Lower leg skin (tissue), 3 donors: ENCODE measurements around the gene FBXL13.
"Not testable (repeated sequence)": the region's sequence is repeated elsewhere in the genome, so short reads cannot be mapped to it uniquely, and the experiment has no call there.

Experiments
- POLR2A ChIP-seq, 2 donors: fragments of 450-650 bp; IDR thresholded peaks; one replicate each; pipeline ENCODE4 v1.6.1; 2016 to 2017; ENCODE audit warnings: antibody characterized with exemption in 2 of 2, mild to moderate bottlenecking in 1 of 2, moderate library complexity in 1 of 2
- TF ChIP-seq, protein P1 (sequence below), 3 donors: fragments of 450-650 bp; IDR thresholded peaks; one replicate each; pipeline ENCODE4 v1.5.1; 2016; ENCODE audit warnings: antibody characterized with exemption in 3 of 3, mild to moderate bottlenecking in 3 of 3, moderate library complexity in 2 of 3

DNA sequence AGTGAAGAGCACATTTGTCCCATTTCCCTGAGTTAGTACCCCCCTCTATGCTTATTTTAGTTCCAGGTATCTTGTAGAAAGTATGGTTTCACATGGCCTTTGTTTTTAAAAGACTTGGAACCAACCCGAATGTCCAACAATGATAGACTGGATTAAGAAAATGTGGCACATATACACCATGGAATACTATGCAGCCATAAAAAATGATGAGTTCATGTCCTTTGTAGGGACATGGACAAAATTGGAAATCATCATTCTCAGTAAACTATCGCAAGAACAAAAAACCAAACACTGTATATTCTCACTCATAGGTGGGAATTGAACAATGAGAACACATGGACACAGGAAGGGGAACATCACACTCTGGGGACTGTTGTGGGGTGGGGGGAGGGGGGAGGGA lies 21.0 kb upstream of the FBXL13 start:
- TF ChIP-seq, protein P1, sequence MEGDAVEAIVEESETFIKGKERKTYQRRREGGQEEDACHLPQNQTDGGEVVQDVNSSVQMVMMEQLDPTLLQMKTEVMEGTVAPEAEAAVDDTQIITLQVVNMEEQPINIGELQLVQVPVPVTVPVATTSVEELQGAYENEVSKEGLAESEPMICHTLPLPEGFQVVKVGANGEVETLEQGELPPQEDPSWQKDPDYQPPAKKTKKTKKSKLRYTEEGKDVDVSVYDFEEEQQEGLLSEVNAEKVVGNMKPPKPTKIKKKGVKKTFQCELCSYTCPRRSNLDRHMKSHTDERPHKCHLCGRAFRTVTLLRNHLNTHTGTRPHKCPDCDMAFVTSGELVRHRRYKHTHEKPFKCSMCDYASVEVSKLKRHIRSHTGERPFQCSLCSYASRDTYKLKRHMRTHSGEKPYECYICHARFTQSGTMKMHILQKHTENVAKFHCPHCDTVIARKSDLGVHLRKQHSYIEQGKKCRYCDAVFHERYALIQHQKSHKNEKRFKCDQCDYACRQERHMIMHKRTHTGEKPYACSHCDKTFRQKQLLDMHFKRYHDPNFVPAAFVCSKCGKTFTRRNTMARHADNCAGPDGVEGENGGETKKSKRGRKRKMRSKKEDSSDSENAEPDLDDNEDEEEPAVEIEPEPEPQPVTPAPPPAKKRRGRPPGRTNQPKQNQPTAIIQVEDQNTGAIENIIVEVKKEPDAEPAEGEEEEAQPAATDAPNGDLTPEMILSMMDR (IDR thresholded peaks at IDR 0.05): not testable (repeated sequence)
- TF ChIP-seq POLR2A (IDR thresholded peaks at IDR 0.05): not testable (repeated sequence)
